Peyer's patch (tissue), 4 donors: Measurements from ENCODE around the gene ERC2. TPM values are rescaled to one million over a fixed set of nuclear protein-coding genes. Genes with fewer than 3 reads are reported as not detected.

ENCODE experiments used
- DNase-seq, 3 donors: peaks; one replicate each; pipeline ENCODE4 v3.0.0-alpha.2; 2017 to 2019
- H3K27ac ChIP-seq, 4 donors: fragments of 200-600 bp; sonication (generic); one replicate each; pipeline ENCODE4 v1.5.1; 2016 to 2019
- H3K27me3 ChIP-seq, 2 donors: fragments of 200-600 bp; sonication (generic); one replicate each; pipeline ENCODE4 v1.5.1; 2019
- H3K36me3 ChIP-seq, 3 donors: fragments of 200-600 bp; sonication (generic); one replicate each; pipeline ENCODE4 v1.5.1; 2016 to 2019
- H3K4me1 ChIP-seq, 4 donors: fragments of 200-600 bp; sonication (generic); one replicate each; pipeline ENCODE4 v1.5.1; 2016 to 2019
- H3K4me3 ChIP-seq, 4 donors: fragments of 200-600 bp; sonication (generic); 1 replicate in 3 of 4; 2 replicates in 1 of 4; pipeline ENCODE4 v1.5.1; 2016 to 2019; ENCODE audit warnings: mild to moderate bottlenecking in 1 of 4
- H3K9me3 ChIP-seq, 4 donors: fragments of 200-600 bp; sonication (generic); one replicate each; pipeline ENCODE4 v1.5.1; 2016 to 2019; ENCODE audit warnings: mild to moderate bottlenecking in 1 of 4
- CTCF ChIP-seq, 6 experiments: fragments of 450-650 bp in 4 of 6; fragments of 200-600 bp in 2 of 6; sonication (generic) in 1 of 6; IDR thresholded peaks; one replicate each; pipeline ENCODE4 v1.5.1; 2017 to 2019; ENCODE audit warnings: antibody characterized with exemption in 6 of 6, mild to moderate bottlenecking in 3 of 6, moderate library complexity in 1 of 6
- POLR2A ChIP-seq, 2 donors: fragments of 450-650 bp; IDR thresholded peaks; one replicate each; pipeline ENCODE4 v1.5.1; 2017; ENCODE audit warnings: antibody characterized with exemption in 2 of 2, mild to moderate bottlenecking in 2 of 2, moderate library complexity in 2 of 2
- total RNA-seq, 4 donors: library from RNA; depleted of rRNA; stranded (reverse); fragments of >200 nt; gene quantifications; one replicate each; pipeline ENCODE4 v1.1.0, GENCODE V29; 2016

ERC2 gene
- total RNA-seq, 4 donors from 2014 or later: 0.18 to 0.83 TPM; not detected in 2

DNA sequence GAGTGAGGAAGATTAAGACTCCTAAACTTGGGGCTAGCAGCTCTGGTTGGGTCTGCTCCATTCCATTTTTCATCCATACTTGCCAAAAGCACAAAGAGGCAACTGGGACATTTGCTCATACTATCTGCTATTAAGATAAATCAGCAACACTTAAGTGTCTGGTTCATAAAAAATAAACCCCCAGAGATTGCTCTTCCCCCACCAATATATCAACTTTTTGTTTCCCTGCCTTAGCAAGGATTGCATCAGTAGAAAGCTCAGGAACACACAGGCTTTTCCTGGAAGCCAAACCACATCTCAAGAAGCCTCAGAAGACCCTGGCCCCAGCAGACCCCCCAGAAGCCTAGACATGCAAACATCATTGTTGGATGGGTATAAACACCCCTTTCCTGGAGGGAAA, 748.8 kb downstream of the ERC2 start:
- Histone ChIP-seq H3K4me1 (no peaks in the 10 kb centered on the region), H3K27me3 (no peaks in the 10 kb centered on the region)

GRCh38 chr3:55719006-55719405, 749.3 kb downstream of the ERC2 start:
- no peak overlapping the region for H3K27ac ChIP-seq
- no peaks in the 10 kb centered on the region for H3K9me3 ChIP-seq
- no peaks in the 10 kb centered on the region for H3K4me1 ChIP-seq
- no peaks in the 10 kb centered on the region for H3K27me3 ChIP-seq
- H3K4me3 ChIP-seq: no peak overlapping the region
- no peaks in the 10 kb centered on the region for H3K36me3 ChIP-seq
- no peak for DNase-seq
- TF ChIP-seq POLR2A (IDR thresholded peaks at IDR 0.05): no peak
- TF ChIP-seq CTCF (IDR thresholded peaks at IDR 0.05): no peak

More for the DNA sequence above, 748.8 kb downstream of the ERC2 start:
- no peak for DNase-seq
- no peak overlapping the region for H3K27ac ChIP-seq
- H3K36me3 ChIP-seq: no peaks in the 10 kb centered on the region
- TF ChIP-seq CTCF (IDR thresholded peaks at IDR 0.05) (no peak), POLR2A (IDR thresholded peaks at IDR 0.05) (no peak)
- no peaks in the 10 kb centered on the region for H3K9me3 ChIP-seq
- no peak overlapping the region for H3K4me3 ChIP-seq

- no peak overlapping the region for H3K27ac ChIP-seq
- DNase-seq: no peak
- no peak overlapping the region for H3K4me3 ChIP-seq
- no peaks in the 10 kb centered on the region for H3K9me3 ChIP-seq
- TF ChIP-seq CTCF (IDR thresholded peaks at IDR 0.05) (no peak), POLR2A (IDR thresholded peaks at IDR 0.05) (no peak)
- no peaks in the 10 kb centered on the region for H3K27me3 ChIP-seq
- H3K4me1 ChIP-seq: no peaks in the 10 kb centered on the region
- H3K36me3 ChIP-seq: no peaks in the 10 kb centered on the region
These were observed 749.7 kb downstream of the ERC2 start for GRCh38 chr3:55718521-55718921.

DNA sequence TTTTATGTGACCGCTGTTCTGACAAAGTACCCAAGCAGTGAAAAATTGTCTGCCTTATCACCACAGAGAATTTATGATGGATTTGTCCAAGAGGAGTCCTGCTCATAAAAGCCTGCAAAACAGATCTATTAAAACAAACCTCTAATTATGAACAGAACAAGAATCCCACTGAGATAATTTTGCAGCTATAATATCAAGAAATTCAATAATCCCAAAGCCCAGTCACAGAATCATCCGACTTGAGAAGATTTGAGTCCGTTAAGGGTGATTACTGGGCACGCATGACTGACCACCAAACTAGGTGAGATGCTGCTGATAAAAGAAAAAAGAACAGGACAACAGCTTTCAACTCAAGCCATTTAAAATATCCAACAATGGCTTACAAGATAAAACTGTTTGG, 750.2 kb downstream of the ERC2 start:
- TF ChIP-seq CTCF (IDR thresholded peaks at IDR 0.05): no peak
- TF ChIP-seq POLR2A (IDR thresholded peaks at IDR 0.05): no peak
- Histone ChIP-seq H3K27ac (no peak overlapping the region), H3K9me3 (no peaks in the 10 kb centered on the region), H3K27me3 (no peaks in the 10 kb centered on the region), H3K4me1 (no peaks in the 10 kb centered on the region), H3K36me3 (no peaks in the 10 kb centered on the region), H3K4me3 (no peak overlapping the region)
- DNase-seq: no peak

- Histone ChIP-seq H3K27me3 (no peaks in the 10 kb centered on the region), H3K4me3 (no peak overlapping the region), H3K4me1 (no peaks in the 10 kb centered on the region), H3K27ac (no peak overlapping the region), H3K36me3 (no peaks in the 10 kb centered on the region), H3K9me3 (no peaks in the 10 kb centered on the region)
- no peak for TF ChIP-seq POLR2A (IDR thresholded peaks at IDR 0.05)
- no peak for TF ChIP-seq CTCF (IDR thresholded peaks at IDR 0.05)
- no peak for DNase-seq
These were observed 750.8 kb downstream of the ERC2 start for GRCh38 chr3:55717481-55717880.

DNA sequence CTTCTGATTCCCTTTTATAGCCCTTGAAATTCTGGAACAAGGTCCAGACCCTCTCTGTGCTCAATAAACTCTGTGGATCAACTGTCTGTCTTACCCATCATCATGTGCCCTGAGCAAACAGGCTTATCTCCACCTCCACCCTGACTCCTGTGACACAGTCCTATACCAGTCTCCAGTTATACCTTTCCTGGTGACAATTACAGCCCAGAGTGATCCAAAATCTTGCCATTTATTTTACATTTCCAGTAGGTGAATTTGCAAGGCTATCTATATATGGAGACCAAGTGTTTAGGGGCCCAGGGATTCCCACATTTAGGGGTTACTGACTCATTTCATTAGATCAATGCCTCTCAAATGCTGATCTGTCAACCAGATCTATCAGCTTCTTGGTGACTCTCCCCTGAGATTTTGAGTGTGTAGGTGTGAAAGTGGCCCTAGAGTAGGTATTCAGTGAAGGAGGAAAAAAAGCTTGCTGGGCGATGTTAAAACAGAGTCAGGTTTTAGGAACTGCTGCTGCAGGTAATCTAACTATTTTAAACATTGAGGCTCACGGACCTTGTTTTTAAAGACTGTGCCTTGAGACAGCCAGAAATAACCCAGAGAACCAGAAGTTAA, 751.5 kb downstream of the ERC2 start:
- DNase-seq: no peak
- Histone ChIP-seq H3K36me3 (no peaks in the 10 kb centered on the region), H3K27me3 (no peaks in the 10 kb centered on the region), H3K4me1 (no peaks in the 10 kb centered on the region), H3K4me3 (no peak overlapping the region), H3K9me3 (no peaks in the 10 kb centered on the region), H3K27ac (no peak overlapping the region)
- TF ChIP-seq POLR2A (IDR thresholded peaks at IDR 0.05): no peak
- TF ChIP-seq CTCF (IDR thresholded peaks at IDR 0.05): no peak
